ENCODE data around the gene CD9. TPM values are rescaled to one million over a fixed set of nuclear protein-coding genes. Genes with fewer than 3 reads are reported as not detected.

CD9 gene
- total RNA-seq, 1 donor from 2014 or later: 17.6 TPM

- DNase-seq: no peak
- TF ChIP-seq CTCF (IDR thresholded peaks at IDR 0.05; ENCODE audit: partially characterized antibody, unreplicated experiment): no peak
- peak overlapping the region; percentile 16 for H3K4me3 Mint-ChIP-seq (ENCODE audit: unreplicated experiment)
- peak overlapping the region; percentile 33 for H3K27ac Mint-ChIP-seq (ENCODE audit: unreplicated experiment)
- peaks cover 5% of the 10 kb centered on the region for H3K9me3 Mint-ChIP-seq (ENCODE audit: unreplicated experiment)
- H3K36me3 Mint-ChIP-seq (ENCODE audit: unreplicated experiment): no peaks in the 10 kb centered on the region
- H3K4me1 Mint-ChIP-seq (ENCODE audit: low read depth, unreplicated experiment): peaks cover 43% of the 10 kb centered on the region
- peaks cover 9% of the 10 kb centered on the region for H3K27me3 Mint-ChIP-seq (ENCODE audit: unreplicated experiment)
These were observed 30.3 kb downstream of the CD9 start for GRCh38 chr12:6230321-6231110.

- DNase-seq: no peak
- Mint-ChIP-seq H3K9me3 (ENCODE audit: unreplicated experiment) (peaks cover 7% of the 10 kb centered on the region), H3K36me3 (ENCODE audit: unreplicated experiment) (no peaks in the 10 kb centered on the region), H3K27me3 (ENCODE audit: unreplicated experiment) (peaks cover 9% of the 10 kb centered on the region), H3K4me3 (ENCODE audit: unreplicated experiment) (no peak overlapping the region), H3K4me1 (ENCODE audit: low read depth, unreplicated experiment) (peaks cover 45% of the 10 kb centered on the region), H3K27ac (ENCODE audit: unreplicated experiment) (no peak overlapping the region)
- no peak for TF ChIP-seq CTCF (IDR thresholded peaks at IDR 0.05; ENCODE audit: partially characterized antibody, unreplicated experiment)
These were observed 31.4 kb downstream of the CD9 start for GRCh38 chr12:6231359-6232268.

DNA sequence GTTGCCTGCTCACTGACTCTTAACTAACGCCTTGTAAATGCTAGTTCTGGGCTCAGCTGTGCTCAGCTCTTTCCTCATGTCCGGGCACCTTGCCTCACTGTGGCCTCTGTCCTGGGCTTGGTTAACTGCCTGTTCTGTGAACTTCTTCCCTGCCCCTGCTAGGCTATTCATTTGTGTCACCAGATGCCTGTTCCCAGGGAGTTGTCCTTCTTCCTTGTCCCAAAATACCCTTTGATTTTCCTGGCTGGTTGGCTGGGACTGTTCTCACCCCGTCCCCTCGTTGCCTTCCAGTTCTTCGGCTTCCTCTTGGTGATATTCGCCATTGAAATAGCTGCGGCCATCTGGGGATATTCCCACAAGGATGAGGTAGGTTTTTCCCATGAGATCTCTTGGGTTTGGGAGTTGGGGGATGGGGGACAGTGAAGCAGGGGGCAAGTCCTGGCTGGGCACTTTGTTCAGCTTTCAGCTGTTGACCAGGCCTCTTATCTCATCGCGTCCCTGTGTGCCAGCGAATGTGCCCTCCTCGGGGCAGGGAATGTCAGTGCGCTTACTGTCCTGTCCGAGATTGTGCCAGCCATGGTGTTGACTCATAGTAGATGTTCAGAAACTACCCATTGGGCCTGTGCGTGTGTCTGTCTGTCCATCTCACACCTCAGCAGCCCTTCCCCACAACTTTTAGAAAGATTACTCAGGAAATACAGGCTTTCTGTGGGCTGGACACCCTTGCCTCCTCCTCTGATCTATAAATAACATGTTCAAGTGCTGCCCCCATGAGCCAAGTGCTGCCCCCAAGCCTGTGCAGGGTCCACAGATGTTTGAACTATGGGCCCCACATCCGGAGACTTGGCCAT lies 33.1 kb downstream of the CD9 start:
- Mint-ChIP-seq H3K4me1 (ENCODE audit: low read depth, unreplicated experiment) (peaks cover 45% of the 10 kb centered on the region), H3K27me3 (ENCODE audit: unreplicated experiment) (peaks cover 7% of the 10 kb centered on the region)

DNA sequence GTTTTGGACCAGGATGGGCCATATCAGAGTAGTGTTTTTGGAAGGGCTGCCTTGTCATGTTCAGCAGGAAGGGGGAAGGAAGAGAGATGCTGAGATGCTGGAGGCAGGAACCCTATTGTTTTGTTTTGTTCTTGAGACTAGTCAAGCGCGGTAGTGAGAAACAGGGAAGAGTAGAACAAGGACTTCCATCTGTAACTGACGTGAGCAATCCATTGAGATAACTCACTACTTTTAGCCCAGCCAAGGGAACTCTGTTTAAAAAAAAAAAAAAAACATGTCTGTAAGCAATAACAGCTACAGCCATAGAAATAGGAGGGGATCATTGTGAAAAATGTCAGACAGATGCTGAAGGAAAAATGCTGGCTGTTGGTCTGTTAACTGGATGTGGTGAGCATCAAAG lies 34.0 kb downstream of the CD9 start:
- peaks cover 7% of the 10 kb centered on the region for H3K9me3 Mint-ChIP-seq (ENCODE audit: unreplicated experiment)
- no peak for TF ChIP-seq CTCF (IDR thresholded peaks at IDR 0.05; ENCODE audit: partially characterized antibody, unreplicated experiment)
- H3K27me3 Mint-ChIP-seq (ENCODE audit: unreplicated experiment): peaks cover 7% of the 10 kb centered on the region
- no peak overlapping the region for H3K4me3 Mint-ChIP-seq (ENCODE audit: unreplicated experiment)
- peaks cover 44% of the 10 kb centered on the region for H3K4me1 Mint-ChIP-seq (ENCODE audit: low read depth, unreplicated experiment)
- no peaks in the 10 kb centered on the region for H3K36me3 Mint-ChIP-seq (ENCODE audit: unreplicated experiment)
- no peak overlapping the region for H3K27ac Mint-ChIP-seq (ENCODE audit: unreplicated experiment)
- DNase-seq: no peak

More for the DNA sequence above, 33.1 kb downstream of the CD9 start:
- Mint-ChIP-seq H3K27ac (ENCODE audit: unreplicated experiment) (no peak overlapping the region), H3K36me3 (ENCODE audit: unreplicated experiment) (no peaks in the 10 kb centered on the region), H3K9me3 (ENCODE audit: unreplicated experiment) (peaks cover 7% of the 10 kb centered on the region), H3K4me3 (ENCODE audit: unreplicated experiment) (no peak overlapping the region)
- no peak for DNase-seq
- no peak for TF ChIP-seq CTCF (IDR thresholded peaks at IDR 0.05; ENCODE audit: partially characterized antibody, unreplicated experiment)
